HG03045 (cell line): Measurements from ENCODE around the gene IL17C.

Experiments used
- ATAC-seq: cut with Tn5 transposase; IDR thresholded peaks from one replicate; pipeline ENCODE4 v1.9.1; 2021; ENCODE audit warnings: mild to moderate bottlenecking, moderate library complexity; ENCODE audit not compliant: unreplicated experiment

The IL17C gene

GRCh38 chr16:88626646-88627045 is 11.7 kb upstream of the IL17C start:
- ATAC-seq: no peak

DNA sequence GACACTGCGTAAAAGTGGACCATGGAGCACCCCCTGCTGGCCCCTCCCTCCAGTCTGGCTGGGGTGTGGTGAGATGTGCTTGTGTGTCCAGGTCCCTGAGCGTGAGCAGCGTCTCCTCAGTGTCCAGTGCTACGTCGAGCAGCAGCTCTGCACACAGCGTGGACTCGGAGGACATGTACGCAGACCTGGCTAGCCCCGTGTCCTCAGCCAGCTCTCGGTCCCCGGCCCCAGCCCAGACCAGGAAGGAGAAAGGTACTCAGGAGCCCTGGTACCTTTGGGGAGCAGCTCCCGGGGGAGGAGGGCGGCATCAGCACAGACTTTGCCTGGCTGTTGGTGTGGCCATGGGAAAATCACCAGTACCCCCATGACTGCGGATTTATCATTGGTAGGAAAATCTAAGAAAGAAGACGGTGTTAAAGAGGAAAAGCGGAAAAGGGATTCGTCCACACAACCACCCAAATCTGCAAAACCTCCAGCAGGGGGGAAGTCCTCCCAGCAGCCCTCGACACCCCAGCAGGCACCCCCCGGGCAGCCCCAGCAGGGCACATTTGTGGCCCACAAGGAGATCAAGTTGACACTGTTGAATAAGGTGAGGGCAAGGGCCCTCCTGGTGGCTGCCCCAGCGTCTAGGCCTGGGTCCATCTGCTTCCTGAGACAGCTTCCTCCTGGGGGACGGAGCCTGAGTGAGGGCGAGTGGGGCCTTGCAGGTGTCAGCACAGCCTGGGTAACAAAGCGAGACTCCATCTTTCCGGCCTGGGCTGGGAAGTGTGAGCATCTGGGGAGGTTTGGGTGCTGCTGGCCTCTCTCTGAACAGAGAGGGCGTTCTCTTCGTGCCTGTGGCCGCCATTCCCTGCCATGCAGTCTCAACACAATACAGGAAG is 10.6 kb upstream of the IL17C start:
- ATAC-seq: no peak

DNA sequence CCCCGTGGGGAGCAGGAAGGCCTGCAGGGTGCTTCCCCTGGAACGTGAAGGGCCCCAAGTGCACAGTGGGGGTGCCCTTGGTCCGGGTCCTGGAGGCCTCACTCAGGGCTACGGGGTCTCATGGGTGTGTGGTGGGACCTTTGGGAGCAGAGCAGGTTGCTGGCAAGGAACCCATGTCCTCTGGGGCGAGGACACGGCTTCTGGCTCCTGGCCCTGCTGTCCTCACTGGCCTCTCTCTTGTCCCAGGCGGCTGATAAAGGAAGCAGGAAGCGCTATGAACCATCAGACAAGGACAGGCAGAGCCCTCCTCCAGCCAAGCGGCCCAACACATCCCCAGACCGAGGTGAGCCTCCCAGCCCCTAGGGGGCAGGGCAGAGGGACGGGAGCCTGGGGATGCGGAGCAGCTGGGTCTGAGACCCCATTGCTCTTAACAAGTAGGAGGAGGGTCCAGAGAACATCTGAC is 9.8 kb upstream of the IL17C start:
- ATAC-seq: no peak

GRCh38 chr16:88629835-88630234 is 8.5 kb upstream of the IL17C start:
- no peak for ATAC-seq

DNA sequence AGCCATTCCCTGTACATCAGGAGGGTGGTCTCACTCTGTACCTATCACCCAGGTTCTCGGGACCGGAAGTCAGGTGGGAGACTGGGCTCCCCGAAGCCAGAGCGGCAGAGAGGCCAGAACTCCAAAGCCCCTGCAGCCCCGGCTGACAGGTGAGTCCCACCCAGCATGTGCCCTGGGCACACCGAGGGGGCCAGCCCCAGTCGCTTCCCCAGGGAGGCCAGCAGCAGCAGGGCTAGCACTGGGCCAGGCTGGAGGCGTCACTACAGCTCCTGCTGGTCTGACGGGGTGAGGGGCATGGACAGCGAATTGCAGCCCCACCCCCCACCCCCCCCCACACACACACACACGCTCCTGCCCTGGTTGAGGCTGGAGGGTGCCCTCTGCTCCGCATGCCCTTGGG is 7.9 kb upstream of the IL17C start:
- no peak for ATAC-seq

DNA sequence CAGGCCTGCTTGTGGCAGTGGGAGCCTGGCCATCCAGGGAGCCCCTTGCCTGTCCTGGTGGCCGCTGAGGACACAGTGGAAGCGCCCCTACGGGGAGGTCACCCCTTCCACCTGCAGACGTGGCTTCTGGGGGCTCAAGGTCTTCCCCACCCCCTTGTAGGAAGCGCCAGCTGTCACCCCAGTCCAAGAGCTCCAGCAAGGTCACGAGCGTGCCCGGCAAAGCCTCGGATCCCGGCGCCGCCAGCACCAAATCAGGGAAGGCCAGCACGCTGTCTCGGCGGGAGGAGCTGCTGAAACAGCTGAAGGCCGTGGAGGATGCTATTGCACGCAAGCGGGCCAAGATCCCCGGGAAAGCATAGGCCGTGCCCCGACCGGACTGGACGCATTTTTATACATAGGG is 7.4 kb upstream of the IL17C start:
- no peak for ATAC-seq

GRCh38 chr16:88631384-88631783 is 7.0 kb upstream of the IL17C start:
- ATAC-seq: no peak

DNA sequence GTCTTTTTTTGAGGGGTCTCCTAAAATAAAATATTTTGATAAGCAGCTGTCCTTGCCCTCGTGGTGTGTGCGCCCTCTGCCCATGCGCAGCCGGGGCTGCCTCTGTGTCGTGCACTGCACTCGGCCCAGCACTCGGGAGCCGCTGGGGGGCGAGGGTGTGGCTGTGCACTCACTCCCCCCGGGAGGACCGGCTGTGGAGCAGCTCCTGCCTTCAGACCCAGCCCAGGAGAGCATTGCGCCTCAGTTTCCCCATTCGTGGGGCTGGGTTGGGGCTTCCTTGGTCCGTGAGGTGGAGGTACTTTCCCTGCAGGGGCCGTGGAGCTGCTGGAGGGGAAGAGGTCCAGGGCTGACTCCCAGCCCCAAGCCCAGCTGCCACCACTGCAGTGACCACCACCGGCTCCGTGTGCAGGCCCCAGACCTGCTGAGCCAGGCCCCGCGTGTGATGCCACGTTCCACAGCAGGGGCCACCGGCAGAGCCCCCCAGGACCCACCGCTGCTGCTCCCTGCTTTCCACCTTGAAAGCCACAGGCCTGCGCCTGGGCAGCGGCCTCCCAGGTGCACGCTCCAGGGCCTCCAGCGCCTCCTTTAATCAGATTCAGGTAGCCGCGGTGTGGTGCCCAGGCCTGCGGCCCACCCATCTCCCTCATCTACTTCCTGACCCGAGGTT is 6.3 kb upstream of the IL17C start:
- no peak for ATAC-seq

DNA sequence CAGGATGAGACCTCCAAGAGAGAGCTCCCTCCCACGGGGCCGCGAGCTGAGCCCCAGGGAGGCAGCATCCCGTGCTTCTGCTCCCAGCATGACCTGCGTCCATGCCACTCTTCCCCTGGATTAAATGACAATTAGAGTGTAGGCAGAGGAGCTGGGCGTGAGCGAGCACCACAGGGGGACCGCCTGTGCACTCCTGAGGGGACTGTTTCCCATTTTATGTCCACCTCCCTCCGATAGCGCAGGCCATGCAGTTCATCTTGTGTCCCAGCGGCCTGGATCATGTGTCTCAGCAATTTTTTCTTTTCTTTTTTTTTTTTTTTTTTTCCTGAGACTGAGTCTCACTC is 5.8 kb upstream of the IL17C start:
- no peak for ATAC-seq

DNA sequence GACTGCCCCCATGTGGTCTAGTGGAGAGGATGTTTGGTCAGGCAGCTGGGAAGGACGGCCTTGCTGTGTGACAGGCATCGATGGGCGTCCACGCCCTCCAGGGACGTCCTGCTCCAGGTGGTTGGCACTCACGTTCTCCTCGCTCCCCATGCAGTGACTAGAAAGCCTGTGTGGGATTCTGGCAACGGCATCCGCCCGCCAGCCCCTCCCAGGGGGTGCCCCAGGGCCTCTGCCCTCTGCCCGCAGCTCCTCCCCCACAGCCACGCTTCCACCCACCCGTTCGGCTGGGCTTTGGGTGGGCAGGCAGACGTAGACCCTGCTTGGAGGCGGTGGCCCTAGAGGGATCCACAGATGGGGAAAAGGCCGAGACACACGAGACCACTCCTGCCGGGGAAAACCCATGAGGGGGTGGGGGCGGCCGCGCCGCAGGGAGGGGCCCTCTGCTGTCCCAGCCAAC is 4.7 kb upstream of the IL17C start:
- ATAC-seq: peak; percentile 25

GRCh38 chr16:88634141-88634993 is 4.0 kb upstream of the IL17C start:
- ATAC-seq: peak; percentile 47

GRCh38 chr16:88634994-88635670 is 3.2 kb upstream of the IL17C start:
- ATAC-seq: no peak

GRCh38 chr16:88635671-88636319 is 2.6 kb upstream of the IL17C start:
- no peak for ATAC-seq

DNA sequence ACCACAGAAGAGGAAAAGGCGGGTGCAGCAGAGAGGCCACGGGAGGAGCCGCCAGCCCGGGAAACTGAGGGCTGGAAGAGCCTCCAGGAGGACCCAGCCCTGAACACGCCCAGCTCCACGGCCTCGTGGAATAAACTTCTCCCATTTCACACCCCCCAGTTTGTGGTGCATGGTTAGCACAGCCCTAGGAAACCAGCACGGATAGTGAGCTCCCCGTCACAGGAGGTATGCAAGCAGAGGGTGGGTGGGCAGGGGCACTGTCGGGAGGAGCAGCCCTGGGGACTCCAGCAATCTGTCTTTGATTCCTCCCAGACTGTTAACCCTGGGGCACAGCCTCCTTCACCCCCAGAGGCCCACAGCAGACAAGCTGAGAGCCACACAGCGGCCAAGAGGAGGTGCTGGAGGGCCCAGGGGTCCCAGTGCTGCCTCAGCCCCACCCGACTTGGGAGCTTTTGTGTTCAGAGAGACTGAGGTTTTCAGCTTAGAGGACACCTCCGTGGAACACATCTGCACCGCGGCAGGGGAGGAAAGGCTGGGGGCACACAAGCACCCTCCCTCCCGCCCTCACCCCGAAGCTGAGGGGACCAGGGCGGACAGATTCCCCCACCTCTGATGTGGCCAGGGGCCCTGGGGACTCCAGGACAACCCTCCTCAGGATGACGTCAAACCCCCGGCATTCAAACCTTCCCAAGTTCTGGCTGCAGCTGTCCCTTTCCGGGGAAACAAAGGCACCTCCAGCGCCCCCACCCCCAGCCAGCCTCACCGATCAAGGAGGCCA is 1.7 kb upstream of the IL17C start:
- ATAC-seq: no peak

- ATAC-seq: no peak
Observed at GRCh38 chr16:88639231-88640038, 1.1 kb downstream of the IL17C start.

GRCh38 chr16:88640039-88640495 is 1.7 kb downstream of the IL17C start:
- no peak for ATAC-seq

DNA sequence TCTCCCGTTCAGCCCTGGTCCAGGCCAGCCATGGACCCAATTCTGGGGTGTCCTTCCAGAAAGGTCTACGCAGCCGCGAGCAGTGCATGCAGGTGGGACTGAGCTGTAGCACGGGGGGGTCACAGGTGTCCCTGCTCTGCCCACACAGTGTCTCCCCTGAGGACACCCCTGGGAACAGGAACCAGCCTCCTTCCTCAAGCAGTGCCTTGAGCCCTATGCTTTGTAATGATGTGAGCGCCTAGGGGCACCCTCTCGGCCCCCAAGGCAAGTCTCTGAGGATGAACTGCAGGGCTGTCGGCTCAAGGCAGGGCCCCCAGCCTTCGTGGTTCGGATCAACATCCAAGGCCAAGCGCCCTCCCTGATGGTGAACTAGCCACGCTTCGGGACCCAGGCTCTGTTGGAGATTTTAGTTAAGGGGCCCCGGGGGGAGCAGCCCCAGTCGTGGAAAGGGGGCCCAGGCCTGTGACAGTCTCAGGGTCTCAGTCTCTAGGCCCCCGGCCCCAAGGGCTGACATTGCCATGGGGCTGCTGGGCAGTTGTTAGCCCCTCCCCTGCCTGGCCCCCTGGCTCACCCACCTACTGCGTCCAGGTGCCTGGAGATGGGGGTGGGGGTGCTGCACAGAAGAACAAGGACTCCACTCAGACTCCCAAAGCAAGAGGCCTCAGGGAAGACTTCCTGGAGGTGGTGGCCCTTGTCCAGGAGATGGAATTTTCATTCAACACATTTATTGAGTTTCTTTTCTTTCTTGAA is 2.3 kb downstream of the IL17C start:
- no peak for ATAC-seq
